Parathyroid adenoma (tissue), 2 donors: ENCODE data around the gene TRIM9.

Experiments used
- H2AFZ ChIP-seq: fragments of 300-600 bp; sonication (generic); one replicate; pipeline ENCODE4 v1.7.0; 2017; ENCODE audit warnings: antibody characterized with exemption, mild to moderate bottlenecking
- H3K27ac ChIP-seq: fragments of 300-600 bp; sonication (generic); one replicate; pipeline ENCODE4 v1.7.0; 2017
- H3K27me3 ChIP-seq: fragments of 300-600 bp; sonication (generic); one replicate; pipeline ENCODE4 v1.7.0; 2017; ENCODE audit warnings: low read length; ENCODE audit not compliant: control insufficient read depth, insufficient read depth
- H3K36me3 ChIP-seq: fragments of 300-600 bp; sonication (generic); one replicate; pipeline ENCODE4 v1.7.0; 2017; ENCODE audit warnings: low read length; ENCODE audit not compliant: control insufficient read depth, insufficient read depth
- H3K4me1 ChIP-seq: fragments of 300-600 bp; sonication (generic); one replicate; pipeline ENCODE4 v1.7.0; 2017; ENCODE audit warnings: control low read depth
- H3K4me2 ChIP-seq: fragments of 300-600 bp; sonication (generic); one replicate; pipeline ENCODE4 v1.7.0; 2017; ENCODE audit warnings: low read length
- H3K4me3 ChIP-seq: fragments of 300-600 bp; sonication (generic); one replicate; pipeline ENCODE4 v1.7.0; 2017; ENCODE audit warnings: low read depth, low read length
- H3K79me2 ChIP-seq: fragments of 300-600 bp; sonication (generic); one replicate; pipeline ENCODE4 v1.7.0; 2017; ENCODE audit warnings: control low read depth
- H3K9ac ChIP-seq: fragments of 300-600 bp; sonication (generic); one replicate; pipeline ENCODE4 v1.7.0; 2017; ENCODE audit warnings: mild to moderate bottlenecking
- H3K9me3 ChIP-seq: fragments of 300-600 bp; sonication (generic); one replicate; pipeline ENCODE4 v1.7.0; 2017; ENCODE audit warnings: low read length; ENCODE audit not compliant: control insufficient read depth
- CTCF ChIP-seq: fragments of 300-600 bp; sonication (generic); IDR thresholded peaks from one replicate; pipeline ENCODE4 v1.7.0; 2017; ENCODE audit warnings: antibody characterized with exemption, mild to moderate bottlenecking
- donor health status: primary hyperparathyroidism.

The TRIM9 gene

GRCh38 chr14:51004352-51004800, 90.5 kb downstream of the TRIM9 start:
- Histone ChIP-seq H2AFZ (no peak overlapping the region), H3K4me3 (no peak overlapping the region), H3K36me3 (no peaks in the 10 kb centered on the region), H3K4me2 (no peak overlapping the region), H3K79me2 (no peaks in the 10 kb centered on the region), H3K27me3 (no peaks in the 10 kb centered on the region), H3K4me1 (peaks cover 14% of the 10 kb centered on the region), H3K27ac (no peak overlapping the region), H3K9me3 (no peaks in the 10 kb centered on the region), H3K9ac (no peak overlapping the region)
- TF ChIP-seq CTCF = no peak

- Histone ChIP-seq H3K9me3 (no peaks in the 10 kb centered on the region), H3K4me2 (no peak overlapping the region), H3K9ac (no peak overlapping the region), H3K36me3 (no peaks in the 10 kb centered on the region), H2AFZ (no peak overlapping the region), H3K27ac (no peak overlapping the region), H3K79me2 (no peaks in the 10 kb centered on the region), H3K4me1 (no peaks in the 10 kb centered on the region), H3K4me3 (no peak overlapping the region), H3K27me3 (no peaks in the 10 kb centered on the region)
- TF ChIP-seq CTCF = no peak
Measured at GRCh38 chr14:51002406-51002999, 92.4 kb downstream of the TRIM9 start.

- Histone ChIP-seq H3K4me3 (no peak overlapping the region), H3K79me2 (no peaks in the 10 kb centered on the region), H3K27me3 (no peaks in the 10 kb centered on the region), H3K36me3 (no peaks in the 10 kb centered on the region), H3K4me2 (no peak overlapping the region), H3K4me1 (no peaks in the 10 kb centered on the region), H3K9ac (no peak overlapping the region), H3K27ac (no peak overlapping the region), H2AFZ (no peak overlapping the region), H3K9me3 (no peaks in the 10 kb centered on the region)
- TF ChIP-seq CTCF = no peak
Measured at GRCh38 chr14:51000566-51000965, 94.3 kb downstream of the TRIM9 start.

GRCh38 chr14:50999726-51000125, 95.2 kb downstream of the TRIM9 start:
- H2AFZ ChIP-seq = no peak overlapping the region
- H3K9ac ChIP-seq = no peak overlapping the region
- H3K27me3 ChIP-seq = no peaks in the 10 kb centered on the region
- no peaks in the 10 kb centered on the region for H3K36me3 ChIP-seq
- H3K4me3 ChIP-seq = no peak overlapping the region
- H3K4me1 ChIP-seq = no peaks in the 10 kb centered on the region
- no peaks in the 10 kb centered on the region for H3K9me3 ChIP-seq
- no peaks in the 10 kb centered on the region for H3K79me2 ChIP-seq
- TF ChIP-seq CTCF = peak; percentile 14
- H3K4me2 ChIP-seq = no peak overlapping the region
- no peak overlapping the region for H3K27ac ChIP-seq

- no peak overlapping the region for H2AFZ ChIP-seq
- no peaks in the 10 kb centered on the region for H3K27me3 ChIP-seq
- no peaks in the 10 kb centered on the region for H3K36me3 ChIP-seq
- no peak overlapping the region for H3K4me2 ChIP-seq
- no peaks in the 10 kb centered on the region for H3K4me1 ChIP-seq
- H3K4me3 ChIP-seq = no peak overlapping the region
- H3K9ac ChIP-seq = no peak overlapping the region
- no peaks in the 10 kb centered on the region for H3K79me2 ChIP-seq
- no peaks in the 10 kb centered on the region for H3K9me3 ChIP-seq
- H3K27ac ChIP-seq = no peak overlapping the region
- no peak for TF ChIP-seq CTCF
Measured at GRCh38 chr14:50998612-50999011, 96.3 kb downstream of the TRIM9 start.
